ENCODE measurements around the gene HCN4. TPM values are rescaled to one million over a fixed set of nuclear protein-coding genes. Genes with fewer than 3 reads are reported as not detected.

Gene HCN4
- total RNA-seq, 1 donor from 2014 or later = not detected

GRCh38 chr15:73337187-73337586 lies 31.6 kb downstream of the HCN4 start:
- Histone ChIP-seq H3K27me3 (no peaks in the 10 kb centered on the region), H3K27ac (no peak overlapping the region), H3K4me1 (no peaks in the 10 kb centered on the region), H3K36me3 (no peaks in the 10 kb centered on the region), H3K9me3 (no peaks in the 10 kb centered on the region), H3K4me3 (no peak overlapping the region)
- no peak for TF ChIP-seq CTCF (IDR thresholded peaks at IDR 0.05)
- no peak for DNase-seq (ENCODE audit: low spot score in 2 of 2)
- intact Hi-C loops (cut with DNase I) = no loop called here

GRCh38 chr15:73336756-73337155 lies 32.0 kb downstream of the HCN4 start:
- Histone ChIP-seq H3K4me3 (no peak overlapping the region), H3K36me3 (no peaks in the 10 kb centered on the region), H3K9me3 (no peaks in the 10 kb centered on the region), H3K27me3 (no peaks in the 10 kb centered on the region), H3K27ac (no peak overlapping the region), H3K4me1 (no peaks in the 10 kb centered on the region)
- no peak for DNase-seq (ENCODE audit: low spot score in 2 of 2)
- TF ChIP-seq CTCF (IDR thresholded peaks at IDR 0.05) = no peak
- intact Hi-C loops (cut with DNase I) = no loop called here

GRCh38 chr15:73335471-73335870 lies 33.3 kb downstream of the HCN4 start:
- no peak for DNase-seq (ENCODE audit: low spot score in 2 of 2)

GRCh38 chr15:73335026-73335425 lies 33.7 kb downstream of the HCN4 start:
- DNase-seq (ENCODE audit: low spot score in 2 of 2) = no peak
- Histone ChIP-seq H3K36me3 (no peaks in the 10 kb centered on the region), H3K9me3 (no peaks in the 10 kb centered on the region), H3K4me3 (no peak overlapping the region), H3K4me1 (no peaks in the 10 kb centered on the region), H3K27ac (no peak overlapping the region), H3K27me3 (no peaks in the 10 kb centered on the region)
- no peak for TF ChIP-seq CTCF (IDR thresholded peaks at IDR 0.05)
- intact Hi-C loops (cut with DNase I) = no loop called here

More at GRCh38 chr15:73335471-73335870, 33.3 kb downstream of the HCN4 start:
- no peak overlapping the region for H3K27ac ChIP-seq
- no peak for TF ChIP-seq CTCF (IDR thresholded peaks at IDR 0.05)
- no peaks in the 10 kb centered on the region for H3K27me3 ChIP-seq
- no peak overlapping the region for H3K4me3 ChIP-seq
- no peaks in the 10 kb centered on the region for H3K4me1 ChIP-seq
- intact Hi-C loops (cut with DNase I) = no loop called here
- no peaks in the 10 kb centered on the region for H3K9me3 ChIP-seq
- no peaks in the 10 kb centered on the region for H3K36me3 ChIP-seq

- Histone ChIP-seq H3K4me1 (no peaks in the 10 kb centered on the region), H3K36me3 (no peaks in the 10 kb centered on the region), H3K4me3 (no peak overlapping the region), H3K27me3 (no peaks in the 10 kb centered on the region), H3K27ac (no peak overlapping the region), H3K9me3 (no peaks in the 10 kb centered on the region)
- DNase-seq (ENCODE audit: low spot score in 2 of 2) = no peak
- no peak for TF ChIP-seq CTCF (IDR thresholded peaks at IDR 0.05)
- intact Hi-C loops (cut with DNase I) = no loop called here
Measured at GRCh38 chr15:73334086-73334485, 34.7 kb downstream of the HCN4 start.

GRCh38 chr15:73333001-73333400 lies 35.8 kb downstream of the HCN4 start:
- TF ChIP-seq CTCF (IDR thresholded peaks at IDR 0.05) = no peak
- no peak overlapping the region for H3K27ac ChIP-seq
- intact Hi-C loops (cut with DNase I) = no loop called here
- H3K4me1 ChIP-seq = no peaks in the 10 kb centered on the region
- H3K27me3 ChIP-seq = no peaks in the 10 kb centered on the region
- no peak for DNase-seq (ENCODE audit: low spot score in 2 of 2)
- no peaks in the 10 kb centered on the region for H3K9me3 ChIP-seq
- H3K36me3 ChIP-seq = no peaks in the 10 kb centered on the region
- H3K4me3 ChIP-seq = no peak overlapping the region
